Astrocyte (in vitro differentiated cells and primary cell): ENCODE measurements around the gene PTPRM. TPM values are rescaled to one million over a fixed set of nuclear protein-coding genes. Genes with fewer than 3 reads are reported as not detected.

ENCODE experiments used
- DNase-seq: peaks from one replicate; pipeline ENCODE4 v3.0.0-alpha.2; 2010; ENCODE audit warnings: low read depth
- FAIRE-seq: peaks from 2 replicates; lab custom pipeline; 2011; peaks lifted over from hg19 to GRCh38; lab: Jason Lieb, UNC
- H2AFZ ChIP-seq: 2 replicates; pipeline ENCODE4 v1.6.0; 2012; ENCODE audit warnings: low read depth, low read length, inconsistent platforms
- H3K27ac ChIP-seq: 2 replicates; pipeline ENCODE4 v1.5.1; 2011; ENCODE audit warnings: low read depth, low read length, inconsistent platforms
- H3K27me3 ChIP-seq: 2 replicates; pipeline ENCODE4 v1.6.0; 2011; ENCODE audit warnings: low read length, inconsistent platforms; ENCODE audit not compliant: insufficient read depth
- H3K36me3 ChIP-seq: 2 replicates; pipeline ENCODE4 v1.5.1; 2011; ENCODE audit warnings: low read length, inconsistent platforms; ENCODE audit not compliant: insufficient read depth
- H3K4me1 ChIP-seq: 2 replicates; pipeline ENCODE4 v1.5.1; 2011; ENCODE audit warnings: low read length, inconsistent platforms; ENCODE audit not compliant: insufficient read depth
- H3K4me2 ChIP-seq: 2 replicates; pipeline ENCODE4 v1.6.0; 2012; ENCODE audit warnings: low read length, inconsistent platforms
- H3K4me3 ChIP-seq: 2 replicates; pipeline ENCODE4 v1.5.1; 2011; ENCODE audit warnings: low read depth, mild to moderate bottlenecking, low read length, inconsistent platforms; ENCODE audit not compliant: insufficient read depth
- H3K79me2 ChIP-seq: 2 replicates; pipeline ENCODE4 v1.6.0; 2012; ENCODE audit warnings: mild to moderate bottlenecking, low read length, inconsistent platforms; ENCODE audit not compliant: insufficient read depth
- H3K9ac ChIP-seq: 2 replicates; pipeline ENCODE4 v1.6.0; 2012; ENCODE audit warnings: mild to moderate bottlenecking, low read length, inconsistent platforms
- H3K9me3 ChIP-seq: 2 replicates; pipeline ENCODE4 v1.5.1; 2012; ENCODE audit warnings: low read depth, mild to moderate bottlenecking, low read length, inconsistent platforms; ENCODE audit not compliant: insufficient read depth
- H4K20me1 ChIP-seq: 2 replicates; pipeline ENCODE4 v1.6.0; 2012; ENCODE audit warnings: low read length, inconsistent platforms; ENCODE audit not compliant: insufficient read depth
- H3K27ac Mint-ChIP-seq: one replicate; pipeline ENCODE4 v1.8.0; 2021; ENCODE audit warnings: mild to moderate bottlenecking, mixed read lengths; ENCODE audit not compliant: unreplicated experiment
- H3K27me3 Mint-ChIP-seq: one replicate; pipeline ENCODE4 v1.8.0; 2021; ENCODE audit warnings: low read depth, mixed read lengths; ENCODE audit not compliant: unreplicated experiment
- H3K36me3 Mint-ChIP-seq: one replicate; pipeline ENCODE4 v1.8.0; 2021; ENCODE audit warnings: low read depth, mixed read lengths; ENCODE audit not compliant: unreplicated experiment
- H3K4me1 Mint-ChIP-seq: one replicate; pipeline ENCODE4 v1.8.0; 2021; ENCODE audit warnings: low read depth, mixed read lengths; ENCODE audit not compliant: unreplicated experiment
- H3K4me3 Mint-ChIP-seq: one replicate; pipeline ENCODE4 v1.8.0; 2021; ENCODE audit warnings: mild to moderate bottlenecking, moderate library complexity, mixed read lengths; ENCODE audit not compliant: unreplicated experiment
- H3K9me3 Mint-ChIP-seq: one replicate; pipeline ENCODE4 v1.8.0; 2021; ENCODE audit warnings: mild to moderate bottlenecking, mixed read lengths; ENCODE audit not compliant: unreplicated experiment
- CTCF ChIP-seq: IDR thresholded peaks from 2 replicates; pipeline ENCODE4 v1.5.1; 2011; ENCODE audit warnings: low read depth, mild to moderate bottlenecking, inconsistent platforms, low read length, moderate library complexity; ENCODE audit not compliant: insufficient read depth
- EZH2 ChIP-seq: IDR thresholded peaks from 2 replicates; pipeline ENCODE4 v1.6.1; 2012; ENCODE audit warnings: mild to moderate bottlenecking, low read length, inconsistent platforms; ENCODE audit not compliant: insufficient read depth
- total RNA-seq: library from RNA; stranded (reverse); gene quantifications from 2 replicates; pipeline ENCODE4 v1.2.1, GENCODE V29; 2021

PTPRM gene
- total RNA-seq, 1 donor from 2014 or later, result 59.6 TPM

DNA sequence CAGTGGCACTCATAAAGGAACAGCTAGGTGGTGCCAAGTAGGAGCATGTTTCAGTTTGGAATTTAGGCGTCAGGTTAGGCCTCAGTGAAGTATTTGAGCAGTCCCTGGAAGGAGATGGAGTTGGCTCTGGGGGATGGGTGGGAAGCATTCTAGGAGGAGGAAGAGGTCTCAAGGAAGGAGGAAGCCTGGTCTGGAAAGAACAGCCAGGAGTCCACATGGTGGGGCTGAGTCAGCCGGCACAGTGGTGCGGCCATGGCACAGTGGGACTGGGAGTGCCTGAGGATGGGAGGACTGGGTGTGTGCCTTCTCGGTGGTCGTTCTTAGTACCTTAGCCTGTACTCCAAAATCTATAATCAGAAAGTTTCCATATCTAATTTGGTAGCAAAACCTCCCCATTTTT is 373.3 kb downstream of the PTPRM start:
- Mint-ChIP-seq H3K27ac (peak overlapping the region; percentile 50), H3K36me3 (peaks cover 4% of the 10 kb centered on the region), H3K9me3 (peaks cover 4% of the 10 kb centered on the region), H3K4me1 (peaks cover 12% of the 10 kb centered on the region), H3K27me3 (no peaks in the 10 kb centered on the region), H3K4me3 (peak overlapping the region; percentile 64)
- no peak overlapping the region for H2AFZ ChIP-seq
- TF ChIP-seq EZH2 (no peak), CTCF (no peak)
- H3K27ac ChIP-seq, result no peak overlapping the region
- no peaks in the 10 kb centered on the region for H4K20me1 ChIP-seq
- no peak for DNase-seq
- H3K4me1 ChIP-seq, result peaks cover 2% of the 10 kb centered on the region
- no peaks in the 10 kb centered on the region for H3K79me2 ChIP-seq
- H3K27me3 ChIP-seq, result no peaks in the 10 kb centered on the region
- no peak for FAIRE-seq
- no peak overlapping the region for H3K4me2 ChIP-seq
- H3K9me3 ChIP-seq, result no peaks in the 10 kb centered on the region
- no peaks in the 10 kb centered on the region for H3K36me3 ChIP-seq
- no peak overlapping the region for H3K4me3 ChIP-seq
- H3K9ac ChIP-seq, result no peak overlapping the region

- no peaks in the 10 kb centered on the region for H3K79me2 ChIP-seq
- FAIRE-seq (no peak), DNase-seq (no peak)
- no peak overlapping the region for H3K27ac Mint-ChIP-seq
- H3K9me3 Mint-ChIP-seq, result peaks cover 4% of the 10 kb centered on the region
- H3K36me3 ChIP-seq, result no peaks in the 10 kb centered on the region
- H3K9me3 ChIP-seq, result no peaks in the 10 kb centered on the region
- H3K4me3 Mint-ChIP-seq, result no peak overlapping the region
- peaks cover 4% of the 10 kb centered on the region for H3K36me3 Mint-ChIP-seq
- peaks cover 6% of the 10 kb centered on the region for H3K4me1 ChIP-seq
- no peak overlapping the region for H2AFZ ChIP-seq
- H3K27me3 Mint-ChIP-seq, result no peaks in the 10 kb centered on the region
- TF ChIP-seq EZH2, result no peak
- no peak for TF ChIP-seq CTCF
- no peak overlapping the region for H3K9ac ChIP-seq
- no peak overlapping the region for H3K27ac ChIP-seq
- no peaks in the 10 kb centered on the region for H3K27me3 ChIP-seq
- H3K4me2 ChIP-seq, result no peak overlapping the region
- peaks cover 18% of the 10 kb centered on the region for H3K4me1 Mint-ChIP-seq
- H4K20me1 ChIP-seq, result no peaks in the 10 kb centered on the region
- no peak overlapping the region for H3K4me3 ChIP-seq
Observed at GRCh38 chr18:7940971-7941370, 373.9 kb downstream of the PTPRM start.

- DNase-seq, result no peak
- Histone ChIP-seq H3K27me3 (no peaks in the 10 kb centered on the region), H3K9me3 (no peaks in the 10 kb centered on the region), H3K4me2 (no peak overlapping the region), H4K20me1 (no peaks in the 10 kb centered on the region), H3K36me3 (no peaks in the 10 kb centered on the region), H3K4me1 (peaks cover 11% of the 10 kb centered on the region), H2AFZ (no peak overlapping the region), H3K4me3 (no peak overlapping the region), H3K79me2 (no peaks in the 10 kb centered on the region), H3K27ac (no peak overlapping the region), H3K9ac (no peak overlapping the region)
- H3K27ac Mint-ChIP-seq, result no peak overlapping the region
- peaks cover 4% of the 10 kb centered on the region for H3K9me3 Mint-ChIP-seq
- no peaks in the 10 kb centered on the region for H3K27me3 Mint-ChIP-seq
- no peak for FAIRE-seq
- H3K36me3 Mint-ChIP-seq, result peaks cover 4% of the 10 kb centered on the region
- H3K4me3 Mint-ChIP-seq, result no peak overlapping the region
- no peak for TF ChIP-seq EZH2
- no peak for TF ChIP-seq CTCF
- peaks cover 23% of the 10 kb centered on the region for H3K4me1 Mint-ChIP-seq
Observed at GRCh38 chr18:7941533-7941932, 374.4 kb downstream of the PTPRM start.
